RWPE2 (cell line): ENCODE measurements around the gene ACTR1A.

Source experiments
- ATAC-seq: fragments of 200-7000 bp; cut with Tn5 transposase; 3 replicates; pipeline ENCODE4 v1.9.1; 2021; ENCODE audit warnings: low read depth
- DNase-seq: peaks from one replicate; pipeline ENCODE4 v3.0.0-alpha.2; 2020; ENCODE audit warnings: low spot score
- H3K27ac ChIP-seq: fragments of 450-650 bp; 2 replicates; pipeline ENCODE4 v1.5.1; 2017; ENCODE audit warnings: mild to moderate bottlenecking; ENCODE audit not compliant: poor library complexity, severe bottlenecking
- H3K27me3 ChIP-seq: fragments of 250-450 bp; sonication (Bioruptor Pico); 2 replicates; pipeline ENCODE4 v1.5.1; 2021; ENCODE audit warnings: mild to moderate bottlenecking, moderate library complexity; ENCODE audit not compliant: insufficient read depth, poor library complexity, severe bottlenecking
- H3K36me3 ChIP-seq: fragments of 250-450 bp; sonication (Bioruptor Pico); 2 replicates; pipeline ENCODE4 v1.5.1; 2020; ENCODE audit warnings: low read depth, mild to moderate bottlenecking, moderate library complexity
- H3K4me1 ChIP-seq: fragments of 250-450 bp; sonication (Bioruptor Pico); 2 replicates; pipeline ENCODE4 v1.5.1; 2021; ENCODE audit warnings: mild to moderate bottlenecking, moderate library complexity; ENCODE audit not compliant: insufficient read depth, poor library complexity, severe bottlenecking
- H3K4me3 ChIP-seq: fragments of 250-450 bp; sonication (Bioruptor Pico); 2 replicates; pipeline ENCODE4 v1.5.1; 2021; ENCODE audit warnings: mild to moderate bottlenecking, moderate library complexity; ENCODE audit not compliant: severe bottlenecking
- H3K9me3 ChIP-seq: fragments of 250-450 bp; sonication (Bioruptor Pico); 2 replicates; pipeline ENCODE4 v1.5.1; 2021; ENCODE audit warnings: mild to moderate bottlenecking, moderate library complexity; ENCODE audit not compliant: severe bottlenecking
- TF ChIP-seq, protein P1 (sequence below): fragments of 450-650 bp; IDR thresholded peaks from one replicate; pipeline ENCODE4 v1.5.1; 2017; ENCODE audit warnings: mild to moderate bottlenecking, moderate library complexity; ENCODE audit not compliant: poor library complexity, severe bottlenecking

The ACTR1A gene

DNA sequence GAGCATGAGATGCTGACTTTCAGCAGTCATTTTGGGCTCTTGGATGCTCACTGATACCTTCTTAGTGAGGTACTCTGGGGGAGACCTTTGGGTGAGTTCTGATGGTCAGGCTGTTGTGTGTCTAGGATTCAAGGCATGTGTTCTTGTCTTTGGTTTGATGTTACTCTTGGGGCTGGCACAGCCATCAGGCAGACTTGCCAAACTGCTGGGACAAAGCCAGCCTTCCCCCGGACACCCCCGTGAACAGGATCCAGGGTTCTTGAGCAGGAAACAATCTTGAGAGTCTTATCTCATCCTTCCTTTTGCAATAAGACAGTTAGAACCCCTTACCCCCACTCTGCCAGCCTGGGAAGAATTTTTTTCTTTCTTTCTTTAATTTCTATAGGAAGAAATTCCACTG is 43.5 kb upstream of the ACTR1A start:
- no peaks in the 10 kb centered on the region for H3K36me3 ChIP-seq
- DNase-seq (no peak), ATAC-seq (no peak)
- H3K9me3 ChIP-seq, result no peaks in the 10 kb centered on the region
- H3K4me3 ChIP-seq, result no peak overlapping the region
- TF ChIP-seq, protein P1, sequence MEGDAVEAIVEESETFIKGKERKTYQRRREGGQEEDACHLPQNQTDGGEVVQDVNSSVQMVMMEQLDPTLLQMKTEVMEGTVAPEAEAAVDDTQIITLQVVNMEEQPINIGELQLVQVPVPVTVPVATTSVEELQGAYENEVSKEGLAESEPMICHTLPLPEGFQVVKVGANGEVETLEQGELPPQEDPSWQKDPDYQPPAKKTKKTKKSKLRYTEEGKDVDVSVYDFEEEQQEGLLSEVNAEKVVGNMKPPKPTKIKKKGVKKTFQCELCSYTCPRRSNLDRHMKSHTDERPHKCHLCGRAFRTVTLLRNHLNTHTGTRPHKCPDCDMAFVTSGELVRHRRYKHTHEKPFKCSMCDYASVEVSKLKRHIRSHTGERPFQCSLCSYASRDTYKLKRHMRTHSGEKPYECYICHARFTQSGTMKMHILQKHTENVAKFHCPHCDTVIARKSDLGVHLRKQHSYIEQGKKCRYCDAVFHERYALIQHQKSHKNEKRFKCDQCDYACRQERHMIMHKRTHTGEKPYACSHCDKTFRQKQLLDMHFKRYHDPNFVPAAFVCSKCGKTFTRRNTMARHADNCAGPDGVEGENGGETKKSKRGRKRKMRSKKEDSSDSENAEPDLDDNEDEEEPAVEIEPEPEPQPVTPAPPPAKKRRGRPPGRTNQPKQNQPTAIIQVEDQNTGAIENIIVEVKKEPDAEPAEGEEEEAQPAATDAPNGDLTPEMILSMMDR, result no peak
- no peaks in the 10 kb centered on the region for H3K27me3 ChIP-seq
- H3K4me1 ChIP-seq, result no peaks in the 10 kb centered on the region
- no peak overlapping the region for H3K27ac ChIP-seq

DNA sequence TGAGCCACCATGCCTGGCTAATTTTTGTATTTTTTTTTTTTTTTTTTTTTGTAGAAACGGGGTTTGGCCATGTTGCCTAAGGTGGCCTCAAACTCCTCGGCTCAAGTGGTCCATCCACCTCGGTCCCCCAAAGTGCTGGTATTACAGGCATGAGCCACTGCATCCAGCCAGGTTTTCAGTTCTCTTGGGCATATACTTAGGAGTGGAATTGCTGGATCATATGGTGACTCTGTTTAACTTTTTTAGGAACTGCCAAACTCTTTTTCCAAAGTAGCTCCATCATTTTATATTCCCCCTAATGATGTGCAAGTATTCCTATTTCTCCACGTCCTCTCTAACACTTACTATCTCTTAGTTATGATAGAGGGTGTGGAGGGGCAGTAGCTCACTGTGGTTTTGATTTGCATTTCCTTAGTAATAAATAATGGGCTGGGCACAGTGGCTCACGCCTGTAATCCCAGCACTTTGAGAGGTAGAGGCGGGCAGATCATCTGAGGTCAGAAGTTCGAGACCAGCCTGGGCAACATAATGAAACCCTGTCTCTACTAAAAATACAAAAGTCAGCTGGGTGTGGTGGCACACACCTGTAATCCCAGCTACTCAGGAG is 42.9 kb upstream of the ACTR1A start:
- H3K4me3 ChIP-seq, result no peak overlapping the region
- TF ChIP-seq, protein P1, result no peak
- no peaks in the 10 kb centered on the region for H3K27me3 ChIP-seq
- DNase-seq (no peak), ATAC-seq (no peak)
- no peaks in the 10 kb centered on the region for H3K9me3 ChIP-seq
- H3K36me3 ChIP-seq, result no peaks in the 10 kb centered on the region
- H3K4me1 ChIP-seq, result no peaks in the 10 kb centered on the region
- no peak overlapping the region for H3K27ac ChIP-seq

DNA sequence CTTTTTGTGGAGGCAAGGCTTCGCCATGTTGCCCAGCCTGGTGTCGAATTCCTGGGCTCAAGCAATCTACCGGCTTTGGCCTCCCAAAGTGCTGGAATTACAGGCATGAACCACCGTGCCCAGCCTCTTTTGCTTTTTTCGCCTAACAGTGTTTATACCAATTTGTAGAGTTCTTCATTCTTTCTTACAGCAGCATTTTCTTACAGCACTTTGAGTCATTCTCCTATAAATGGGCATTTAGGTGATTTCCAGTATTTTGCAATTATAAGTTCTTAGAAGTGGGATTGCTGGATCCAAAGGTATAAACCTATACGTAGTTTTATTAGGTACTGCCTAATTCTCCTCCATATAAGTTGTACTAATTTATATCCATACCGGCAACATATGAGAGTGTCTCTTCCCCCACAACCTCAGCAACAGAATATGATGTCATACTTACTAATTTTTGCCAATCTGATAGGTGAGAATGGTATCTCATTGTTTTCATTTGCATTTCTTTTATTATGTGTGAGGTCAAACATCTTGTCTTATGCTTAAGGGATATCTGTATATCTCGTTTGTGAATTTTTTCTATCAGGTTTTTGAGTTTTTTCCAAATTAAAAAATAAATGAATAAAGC is 40.4 kb upstream of the ACTR1A start:
- no peaks in the 10 kb centered on the region for H3K9me3 ChIP-seq
- H3K27ac ChIP-seq, result no peak overlapping the region
- ATAC-seq, result no peak
- no peak for DNase-seq
- no peak overlapping the region for H3K4me3 ChIP-seq
- H3K36me3 ChIP-seq, result no peaks in the 10 kb centered on the region
- H3K27me3 ChIP-seq, result no peaks in the 10 kb centered on the region
- TF ChIP-seq, protein P1, result no peak
- H3K4me1 ChIP-seq, result no peaks in the 10 kb centered on the region

DNA sequence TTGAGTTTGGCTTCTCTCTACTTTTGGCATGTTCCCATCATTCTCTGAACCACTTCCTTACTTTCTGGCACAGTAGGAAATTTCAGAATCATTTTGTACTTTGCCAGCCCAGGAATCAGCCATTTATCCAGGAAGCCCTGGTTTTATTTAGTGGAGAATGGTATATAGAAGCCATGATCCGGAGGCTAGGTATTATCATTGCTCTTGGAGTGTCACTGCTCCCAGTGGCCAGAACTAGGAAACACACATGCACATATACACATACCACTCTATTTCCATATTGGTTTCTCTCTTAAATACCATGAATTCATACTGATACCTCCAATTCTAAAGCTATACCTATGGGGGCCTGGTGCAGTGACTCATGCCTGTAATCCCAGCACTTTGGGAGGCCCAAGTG is 37.5 kb upstream of the ACTR1A start:
- no peak overlapping the region for H3K4me3 ChIP-seq
- ATAC-seq (peak; percentile 62; the same call in 1 of the 3 replicates), DNase-seq (no peak)
- H3K27me3 ChIP-seq, result no peaks in the 10 kb centered on the region
- TF ChIP-seq, protein P1, result peak; percentile 44
- no peaks in the 10 kb centered on the region for H3K9me3 ChIP-seq
- H3K4me1 ChIP-seq, result no peaks in the 10 kb centered on the region
- no peak overlapping the region for H3K27ac ChIP-seq
- no peaks in the 10 kb centered on the region for H3K36me3 ChIP-seq

DNA sequence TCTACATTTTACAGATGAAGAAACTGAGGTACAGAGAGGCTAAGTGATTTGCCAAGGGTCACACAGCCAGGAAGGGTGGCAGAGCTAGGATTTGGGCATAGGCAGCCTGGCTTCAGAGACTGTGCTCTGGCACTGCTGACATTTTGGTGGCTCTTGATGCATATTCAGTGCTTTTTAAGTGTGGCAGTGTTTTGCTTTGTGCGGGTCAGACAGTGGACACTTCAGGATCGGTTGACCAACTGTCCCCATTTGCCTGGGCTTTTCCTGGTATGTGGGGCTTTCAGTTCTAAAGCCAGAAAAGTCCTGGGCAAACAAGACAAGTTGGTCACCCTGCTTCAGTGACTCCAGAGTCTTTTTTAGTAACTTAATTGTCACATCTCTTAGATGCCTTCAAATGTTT is 36.3 kb upstream of the ACTR1A start:
- no peak for DNase-seq
- TF ChIP-seq, protein P1, result no peak

More for the DNA sequence above, 36.3 kb upstream of the ACTR1A start:
- Histone ChIP-seq H3K4me1 (no peaks in the 10 kb centered on the region), H3K27me3 (no peaks in the 10 kb centered on the region), H3K36me3 (no peaks in the 10 kb centered on the region), H3K27ac (no peak overlapping the region), H3K9me3 (no peaks in the 10 kb centered on the region), H3K4me3 (no peak overlapping the region)
- ATAC-seq, result no peak
